ENCODE results near the gene OMP. TPM values are rescaled to one million over a fixed set of nuclear protein-coding genes. Genes with fewer than 3 reads are reported as not detected.

Gene OMP
- total RNA-seq, 1 donor from 2014 or later = 0.94 TPM

- no peaks in the 10 kb centered on the region for H3K9me3 Mint-ChIP-seq
- no peak for DNase-seq (ENCODE audit: extremely low spot score, unreplicated experiment)
- no peaks in the 10 kb centered on the region for H3K4me1 Mint-ChIP-seq (ENCODE audit: unreplicated experiment)
- H3K4me3 Mint-ChIP-seq = no peak overlapping the region
- H3K27ac Mint-ChIP-seq = no peak overlapping the region
- TF ChIP-seq CTCF (conservative IDR thresholded peaks at IDR 0.05) = no peak
- no peaks in the 10 kb centered on the region for H3K36me3 Mint-ChIP-seq
- H3K27me3 Mint-ChIP-seq = no peaks in the 10 kb centered on the region
These were observed 17.9 kb downstream of the OMP start for GRCh38 chr11:77120571-77120970.

GRCh38 chr11:77121096-77121640, 18.5 kb downstream of the OMP start:
- Mint-ChIP-seq H3K4me3 (no peak overlapping the region), H3K27me3 (no peaks in the 10 kb centered on the region), H3K4me1 (ENCODE audit: unreplicated experiment) (no peaks in the 10 kb centered on the region), H3K36me3 (no peaks in the 10 kb centered on the region), H3K9me3 (no peaks in the 10 kb centered on the region), H3K27ac (no peak overlapping the region)
- no peak for TF ChIP-seq CTCF (conservative IDR thresholded peaks at IDR 0.05)
- DNase-seq (ENCODE audit: extremely low spot score, unreplicated experiment) = no peak

DNA sequence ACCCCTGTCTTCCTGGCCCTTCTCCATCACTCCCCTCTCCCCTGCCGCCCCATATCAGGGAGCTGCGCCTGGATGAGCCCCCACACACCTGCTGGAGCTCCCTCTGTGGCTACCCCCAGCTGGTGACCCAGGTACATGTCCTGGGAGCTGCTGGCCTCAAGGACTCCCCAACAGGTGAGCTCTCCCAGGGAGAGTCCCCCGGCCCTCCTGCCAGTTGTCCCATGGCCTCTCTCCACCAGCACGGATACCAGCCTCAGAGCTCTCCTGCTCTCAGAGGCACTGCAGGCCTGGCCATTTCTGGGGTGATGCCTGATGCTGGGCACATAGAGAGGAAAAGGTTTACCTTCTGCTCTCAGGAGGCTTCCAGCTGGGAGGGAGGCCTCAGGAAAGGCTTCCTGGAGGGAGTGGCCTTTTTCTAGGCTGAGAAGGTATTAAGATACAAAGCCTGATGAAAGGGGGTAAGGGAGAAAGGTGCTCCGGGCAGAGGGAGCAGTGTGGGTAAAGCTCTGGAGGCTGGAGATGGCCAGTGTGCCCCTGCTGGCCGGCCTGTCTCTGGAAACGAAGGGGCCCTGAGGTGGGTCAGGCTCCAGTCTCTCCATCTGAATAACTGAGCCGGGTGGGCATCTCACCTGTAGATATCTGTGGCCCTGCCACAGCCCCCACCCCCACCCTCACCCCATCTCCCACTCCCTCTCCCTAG, 19.4 kb downstream of the OMP start:
- Mint-ChIP-seq H3K27me3 (no peaks in the 10 kb centered on the region), H3K27ac (no peak overlapping the region)
- TF ChIP-seq CTCF (conservative IDR thresholded peaks at IDR 0.05) = no peak

GRCh38 chr11:77122576-77123212, 20.1 kb downstream of the OMP start:
- Mint-ChIP-seq H3K36me3 (no peaks in the 10 kb centered on the region), H3K9me3 (no peaks in the 10 kb centered on the region), H3K27me3 (no peaks in the 10 kb centered on the region), H3K4me3 (no peak overlapping the region), H3K4me1 (ENCODE audit: unreplicated experiment) (peaks cover 4% of the 10 kb centered on the region), H3K27ac (no peak overlapping the region)
- no peak for DNase-seq (ENCODE audit: extremely low spot score, unreplicated experiment)
- TF ChIP-seq CTCF (conservative IDR thresholded peaks at IDR 0.05) = no peak

More for the DNA sequence above, 19.4 kb downstream of the OMP start:
- no peaks in the 10 kb centered on the region for H3K9me3 Mint-ChIP-seq
- no peaks in the 10 kb centered on the region for H3K4me1 Mint-ChIP-seq (ENCODE audit: unreplicated experiment)
- H3K36me3 Mint-ChIP-seq = no peaks in the 10 kb centered on the region
- H3K4me3 Mint-ChIP-seq = no peak overlapping the region
- DNase-seq (ENCODE audit: extremely low spot score, unreplicated experiment) = no peak

DNA sequence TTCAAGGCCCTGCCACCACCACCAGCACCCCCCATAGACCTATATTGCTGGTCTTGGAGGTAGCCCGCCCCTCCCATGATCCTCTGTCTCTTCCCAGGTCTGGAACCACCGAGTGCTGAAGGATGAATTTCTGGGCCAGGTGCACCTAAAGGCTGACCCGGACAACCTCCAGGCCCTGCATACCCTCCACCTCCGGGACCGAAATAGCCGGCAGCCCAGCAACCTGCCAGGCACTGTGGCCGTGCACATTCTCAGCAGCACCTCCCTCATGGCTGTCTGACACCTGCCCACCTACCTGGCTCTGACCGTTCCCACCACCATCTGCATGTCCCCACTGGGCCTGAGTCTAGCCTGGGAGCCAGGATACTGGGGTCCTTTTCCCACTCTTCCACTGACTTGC, 21.0 kb downstream of the OMP start:
- Mint-ChIP-seq H3K27ac (no peak overlapping the region), H3K9me3 (no peaks in the 10 kb centered on the region), H3K4me3 (no peak overlapping the region), H3K4me1 (ENCODE audit: unreplicated experiment) (peaks cover 11% of the 10 kb centered on the region), H3K36me3 (no peaks in the 10 kb centered on the region), H3K27me3 (no peaks in the 10 kb centered on the region)
- TF ChIP-seq CTCF (conservative IDR thresholded peaks at IDR 0.05) = no peak
- DNase-seq (ENCODE audit: extremely low spot score, unreplicated experiment) = no peak
